Gastroesophageal sphincter (tissue), 3 donors: ENCODE data around the gene INSM1.

Experiments used
- CTCF ChIP-seq, 4 experiments: fragments of 200-600 bp in 2 of 4; fragments of 450-650 bp in 2 of 4; sonication (generic) in 1 of 4; IDR thresholded peaks; one replicate each; pipeline ENCODE4 v1.5.1; 2017 to 2019; ENCODE audit warnings: antibody characterized with exemption in 4 of 4, mild to moderate bottlenecking in 2 of 4, moderate library complexity in 2 of 4
- EP300 ChIP-seq: sonication (generic); formaldehyde crosslinking; IDR thresholded peaks from one replicate; pipeline ENCODE4 v1.6.1; 2017; ENCODE audit warnings: antibody characterized with exemption, mild to moderate bottlenecking
- POLR2A ChIP-seq, 2 donors: fragments of 450-650 bp; IDR thresholded peaks; one replicate each; pipeline ENCODE4 v1.6.1; 2017; ENCODE audit warnings: antibody characterized with exemption in 2 of 2, mild to moderate bottlenecking in 2 of 2, moderate library complexity in 1 of 2

GRCh38 chr20:20371681-20372080 is 3.8 kb downstream of the INSM1 start:
- TF ChIP-seq CTCF (IDR thresholded peaks at IDR 0.05) (no peak), EP300 (no peak), POLR2A (IDR thresholded peaks at IDR 0.05) (no peak)
